GM12878 (cell line): ENCODE results near the gene CDK16. TPM values are rescaled to one million over a fixed set of nuclear protein-coding genes. Genes with fewer than 3 reads are reported as not detected.

Experiments
- ATAC-seq: fragments of 200-7000 bp; cut with Tn5 transposase; 3 replicates; pipeline ENCODE4 v1.9.1; 2020; ENCODE audit warnings: mild to moderate bottlenecking, moderate library complexity
- BruUV-seq: library from RNA; stranded (reverse); fragments of 400-500 nt; replicated peaks from 2 replicates; lab custom pipeline; 2021; lab: Mats Ljungman, UMichigan
- CTCF ChIA-PET: fragments of 300-600 bp; sonication (Branson Sonifier 250); formaldehyde crosslinking; extraction: SDS; loops from one replicate; lab custom pipeline; 2021; ENCODE audit warnings: inconsistent platforms; lab: Yijun Ruan, JAX
- POLR2A ChIA-PET: fragments of 350-600 bp; formaldehyde crosslinking; extraction: SDS; loops from one replicate; lab custom pipeline; 2021; ENCODE audit warnings: inconsistent platforms; lab: Charles Lee
- RAD21 ChIA-PET: fragments of 300-600 bp; sonication (Branson Sonifier 250); formaldehyde crosslinking; loops from one replicate; lab custom pipeline; 2023; ENCODE audit warnings: antibody characterized with exemption; ENCODE audit not compliant: unreplicated experiment; lab: Charles Lee
- SMC1A ChIA-PET: fragments of 300-600 bp; sonication (Branson Sonifier 250); formaldehyde crosslinking; loops from one replicate; lab custom pipeline; 2023; ENCODE audit not compliant: unreplicated experiment, uncharacterized antibody; lab: Charles Lee
- DNase-seq: peaks from one replicate; pipeline ENCODE4 v3.0.0-alpha.2; 2011; ENCODE audit warnings: low read depth, low spot score
- FAIRE-seq: peaks from 3 replicates; lab custom pipeline; 2011; peaks lifted over from hg19 to GRCh38; lab: Jason Lieb, UNC
- H2AFZ ChIP-seq: 2 replicates; pipeline ENCODE4 v1.6.0; 2011; ENCODE audit warnings: low read depth, low read length, control low read depth; ENCODE audit not compliant: control insufficient read depth
- H3K27ac ChIP-seq: 2 replicates; pipeline ENCODE4 v1.5.1; 2011; ENCODE audit warnings: control low read depth; ENCODE audit not compliant: control insufficient read depth, insufficient read depth
- H3K27me3 ChIP-seq, 2 experiments: replicated peaks in 1 of 2; 2 replicates each; pipeline versions ENCODE4 v1.6.0 to v1.6.1; 2011; ENCODE audit warnings: low read length in 1 of 2; ENCODE audit not compliant: control insufficient read depth in 2 of 2, insufficient read depth in 2 of 2
- H3K36me3 ChIP-seq, 2 experiments: 2 replicates each; pipeline ENCODE4 v1.5.1; 2011; ENCODE audit warnings: low read length in 1 of 2; ENCODE audit not compliant: control insufficient read depth in 2 of 2, insufficient read depth in 2 of 2
- H3K4me1 ChIP-seq: 2 replicates; pipeline ENCODE4 v1.6.1; 2011; ENCODE audit warnings: mild to moderate bottlenecking, low read length, moderate library complexity, mixed read lengths; ENCODE audit not compliant: control insufficient read depth, insufficient read depth
- H3K4me2 ChIP-seq: 2 replicates; pipeline ENCODE4 v1.6.0; 2011; ENCODE audit warnings: control low read depth; ENCODE audit not compliant: control insufficient read depth, insufficient read depth
- H3K4me3 ChIP-seq: fragments of 200-600 bp; sonication (generic); 2 replicates; pipeline ENCODE4 v1.5.1; 2016
- H3K79me2 ChIP-seq: 2 replicates; pipeline ENCODE4 v1.6.0; 2011; ENCODE audit warnings: low read length; ENCODE audit not compliant: control insufficient read depth, insufficient read depth
- H3K9ac ChIP-seq: 2 replicates; pipeline ENCODE4 v1.8.0; 2011; ENCODE audit warnings: low read length, control low read depth, mixed read lengths; ENCODE audit not compliant: control insufficient read depth, insufficient read depth
- H3K9me3 ChIP-seq: replicated peaks from 3 replicates; pipeline ENCODE4 v1.5.1; 2011; ENCODE audit warnings: mild to moderate bottlenecking, low read length; ENCODE audit not compliant: control insufficient read depth, insufficient read depth
- H4K20me1 ChIP-seq: 2 replicates; pipeline ENCODE4 v1.6.0; 2011; ENCODE audit not compliant: control insufficient read depth, insufficient read depth
- WGBS: methylation state at CpG from one replicate; pipeline ENCODE4 v1.1.6; 2016; ENCODE audit warnings: low lambda C conversion rate; ENCODE audit not compliant: insufficient replicate concordance, insufficient coverage; ENCODE audit errors: missing lambda C conversion rate; 5-methylcytosine and 5-hydroxymethylcytosine counted together
- in situ Hi-C: fragments of 300-500 bp; cut with MboI; formaldehyde crosslinking; loops from 9 replicates; pipeline ENCODE4 v1.14.3; 2018; ENCODE audit warnings: mixed read lengths
- intact Hi-C: fragments of 100-400 bp; cut with micrococcal nuclease; formaldehyde crosslinking; loops from one replicate; pipeline ENCODE4 v1.14.2; 2022; ENCODE audit not compliant: unreplicated experiment
- polyA plus RNA-seq, 11 experiments: library from polyadenylated mRNA; depleted of rRNA in 4 of 11; unstranded in 6 of 11; stranded (reverse) in 5 of 11; fragments of >200 nt; fragmentation: Nextera tagmentation in 4 of 11; fragmentation: Illumina TruSeq in 1 of 11; extraction: Ambion mirVana in 4 of 11; extraction: Trizol in 1 of 11; gene quantifications; 1 replicate in 1 of 11; 2 replicates in 10 of 11; pipeline versions ENCODE4 v1.2.1 to v1.2.3, GENCODE V29; 2011 to 2016; ENCODE audit warnings: inconsistent platforms in 2 of 11, missing spikeins in 2 of 11, low read depth in 1 of 11
- total RNA-seq, 4 experiments: library from RNA; depleted of rRNA in 3 of 4; stranded (reverse); fragments of >200 nt in 3 of 4; fragmentation: Illumina TruSeq in 1 of 4; extraction: Trizol in 1 of 4; gene quantifications; 2 replicates each; pipeline versions ENCODE4 v1.2.1 to v1.2.3, GENCODE V29; 2013 to 2021
- TF ChIP-seq, protein P1 (sequence below): IDR thresholded peaks from 2 replicates; pipeline ENCODE4 v1.6.1; 2012; ENCODE audit warnings: low read depth, low read length, improper control_type of control experiment
- TF ChIP-seq, protein P2 (sequence below), 3 experiments: IDR thresholded peaks in 2 of 3; conservative IDR thresholded peaks in 1 of 3; 2 replicates each; pipeline ENCODE4 v1.5.1; 2011; ENCODE audit warnings: low read depth in 3 of 3, low read length in 3 of 3, mild to moderate bottlenecking in 3 of 3, control low read depth in 2 of 3, moderate library complexity in 2 of 3, inconsistent platforms in 1 of 3, mixed read lengths in 1 of 3; ENCODE audit not compliant: control insufficient read depth in 2 of 3, insufficient read depth in 1 of 3; ENCODE audit errors: extremely low read depth in 1 of 3

Gene CDK16
- total and polyA plus RNA-seq, 10 of the 15 experiments (the other 5 are each of a cell fraction or from before 2014, with no cell fraction given): 2.4 to 75.1 (median 48.2) TPM

DNA sequence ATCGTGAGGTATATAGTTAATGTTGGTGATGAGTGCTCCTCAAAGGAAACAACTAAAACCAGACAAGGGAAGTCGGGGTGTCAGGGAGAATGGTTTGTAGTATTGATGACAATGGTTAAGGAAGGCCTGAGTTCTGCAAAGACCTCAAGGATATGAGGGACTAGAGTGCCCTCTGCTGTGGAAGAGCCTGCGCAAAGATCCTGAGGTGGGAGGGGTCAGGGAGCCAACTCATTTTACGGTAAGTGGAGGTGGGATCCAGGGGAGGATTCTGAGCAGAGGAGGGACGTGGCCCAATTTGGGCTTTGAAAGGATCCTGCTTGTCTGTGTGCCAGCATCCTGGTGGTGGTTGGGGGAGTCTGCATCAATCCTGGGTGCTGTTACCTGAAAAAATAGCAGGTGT lies 13.5 kb upstream of the CDK16 start:
- FAIRE-seq (no peak), ATAC-seq (no peak), DNase-seq (no peak)
- in situ Hi-C loops: loop anchor here (25.0 kb wide), 1 partner anchor 1732 kb away; no protein-coding TSS in a partner anchor
- no peak overlapping the region for H3K4me2 ChIP-seq
- TF ChIP-seq, protein P1, sequence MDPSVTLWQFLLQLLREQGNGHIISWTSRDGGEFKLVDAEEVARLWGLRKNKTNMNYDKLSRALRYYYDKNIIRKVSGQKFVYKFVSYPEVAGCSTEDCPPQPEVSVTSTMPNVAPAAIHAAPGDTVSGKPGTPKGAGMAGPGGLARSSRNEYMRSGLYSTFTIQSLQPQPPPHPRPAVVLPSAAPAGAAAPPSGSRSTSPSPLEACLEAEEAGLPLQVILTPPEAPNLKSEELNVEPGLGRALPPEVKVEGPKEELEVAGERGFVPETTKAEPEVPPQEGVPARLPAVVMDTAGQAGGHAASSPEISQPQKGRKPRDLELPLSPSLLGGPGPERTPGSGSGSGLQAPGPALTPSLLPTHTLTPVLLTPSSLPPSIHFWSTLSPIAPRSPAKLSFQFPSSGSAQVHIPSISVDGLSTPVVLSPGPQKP: no peak
- TF ChIP-seq, protein P2, sequence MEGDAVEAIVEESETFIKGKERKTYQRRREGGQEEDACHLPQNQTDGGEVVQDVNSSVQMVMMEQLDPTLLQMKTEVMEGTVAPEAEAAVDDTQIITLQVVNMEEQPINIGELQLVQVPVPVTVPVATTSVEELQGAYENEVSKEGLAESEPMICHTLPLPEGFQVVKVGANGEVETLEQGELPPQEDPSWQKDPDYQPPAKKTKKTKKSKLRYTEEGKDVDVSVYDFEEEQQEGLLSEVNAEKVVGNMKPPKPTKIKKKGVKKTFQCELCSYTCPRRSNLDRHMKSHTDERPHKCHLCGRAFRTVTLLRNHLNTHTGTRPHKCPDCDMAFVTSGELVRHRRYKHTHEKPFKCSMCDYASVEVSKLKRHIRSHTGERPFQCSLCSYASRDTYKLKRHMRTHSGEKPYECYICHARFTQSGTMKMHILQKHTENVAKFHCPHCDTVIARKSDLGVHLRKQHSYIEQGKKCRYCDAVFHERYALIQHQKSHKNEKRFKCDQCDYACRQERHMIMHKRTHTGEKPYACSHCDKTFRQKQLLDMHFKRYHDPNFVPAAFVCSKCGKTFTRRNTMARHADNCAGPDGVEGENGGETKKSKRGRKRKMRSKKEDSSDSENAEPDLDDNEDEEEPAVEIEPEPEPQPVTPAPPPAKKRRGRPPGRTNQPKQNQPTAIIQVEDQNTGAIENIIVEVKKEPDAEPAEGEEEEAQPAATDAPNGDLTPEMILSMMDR (IDR thresholded peaks at IDR 0.05 in 2 of 3, conservative IDR thresholded peaks at IDR 0.05 in 1 of 3; ENCODE audit: control insufficient read depth in 2 of 3, extremely low read depth in 1 of 3, insufficient read depth in 1 of 3, low read depth in 3 of 3, low read length in 3 of 3): 0 out of 6 replicates have a peak, but pooled peaks of 1 of the 3 experiments have one; percentile 2
- no peaks in the 10 kb centered on the region for H4K20me1 ChIP-seq
- no peak overlapping the region for H2AFZ ChIP-seq
- H3K9me3 ChIP-seq: no peaks in the 10 kb centered on the region
- ChIA-PET RAD21 (no interaction called here), CTCF (interaction anchor here (0.9 kb wide), 1 partner anchor 179 kb away, joined by 3 read pairs; no protein-coding TSS in a partner anchor), SMC1A (no interaction called here), POLR2A (no interaction called here)
- no peak overlapping the region for H3K4me3 ChIP-seq
- intact Hi-C loops: no loop called here
- WGBS: 100% methylated on average over 5 of the region's 5 CpGs
- BruUV-seq: no TSS peak
- no peaks in the 10 kb centered on the region for H3K79me2 ChIP-seq
- H3K4me1 ChIP-seq: no peaks in the 10 kb centered on the region
- H3K27ac ChIP-seq: no peak overlapping the region
- H3K36me3 ChIP-seq: peaks cover 48 to 71% of the 10 kb centered on the region in 2 experiments
- no peaks in the 10 kb centered on the region for H3K27me3 ChIP-seq
- H3K9ac ChIP-seq: no peak overlapping the region
